Stimulated activated CD4-positive, alpha-beta T cell treated with anti-CD3 and anti-CD28 coated beads, Interleukin-2, amount 100 ng/mL, for 48 hours (primary cell): ENCODE data around the gene ESYT2.
"Not testable (repeated sequence)": the region's sequence is repeated elsewhere in the genome, so short reads cannot be mapped to it uniquely, and the experiment has no call there.

Experiments
- DNase-seq, 2 donors: peaks; one replicate each; pipeline ENCODE4 v3.0.0-alpha.2; 2020

The ESYT2 gene

DNA sequence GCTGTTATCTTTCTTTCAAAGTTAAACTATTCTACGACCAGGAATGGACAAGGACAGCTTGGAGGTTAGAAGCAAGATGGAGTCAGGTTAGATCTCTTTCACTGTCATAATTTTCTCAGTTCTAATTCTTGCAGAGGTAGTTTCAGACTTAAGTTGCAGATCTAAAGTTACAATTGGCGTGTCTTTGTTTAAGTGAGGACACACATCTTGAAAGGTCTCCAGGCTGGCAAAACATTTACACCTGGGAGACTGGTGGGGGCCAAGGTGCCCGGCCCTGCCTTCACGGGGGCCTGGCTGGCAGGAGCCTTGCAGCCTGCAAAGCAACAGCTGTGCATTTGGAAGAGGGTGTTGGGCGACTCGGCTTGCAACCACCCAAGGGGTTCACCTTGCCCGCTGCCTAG lies 25.4 kb upstream of the ESYT2 start:
- DNase-seq, result no peak

DNA sequence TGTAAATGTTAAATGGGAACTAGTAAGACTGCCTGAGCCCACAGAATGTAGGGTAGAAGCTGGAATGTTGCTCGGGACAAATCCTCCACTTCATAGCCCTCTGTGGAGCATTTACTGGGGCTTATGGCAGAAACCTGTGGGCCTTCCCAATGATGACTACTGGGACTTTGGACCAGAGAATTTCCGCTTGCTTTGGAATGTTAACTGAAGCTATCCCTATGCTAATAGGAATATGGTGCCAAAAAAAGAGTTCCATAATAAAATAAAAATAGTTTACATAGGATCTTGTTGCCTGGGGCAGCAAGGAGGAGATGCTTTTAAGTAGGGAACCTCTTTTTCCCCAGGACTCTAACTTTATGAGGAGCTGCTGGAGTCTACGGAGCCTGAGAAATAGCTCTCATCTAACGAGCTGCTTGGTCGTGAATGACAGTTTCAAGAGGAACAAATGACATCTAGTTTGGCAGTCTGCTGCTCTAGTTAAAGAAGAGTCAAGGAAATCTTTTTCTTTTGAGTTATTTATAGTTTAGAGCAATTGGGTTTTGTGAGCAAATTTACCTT lies 21.3 kb upstream of the ESYT2 start:
- no peak for DNase-seq

DNA sequence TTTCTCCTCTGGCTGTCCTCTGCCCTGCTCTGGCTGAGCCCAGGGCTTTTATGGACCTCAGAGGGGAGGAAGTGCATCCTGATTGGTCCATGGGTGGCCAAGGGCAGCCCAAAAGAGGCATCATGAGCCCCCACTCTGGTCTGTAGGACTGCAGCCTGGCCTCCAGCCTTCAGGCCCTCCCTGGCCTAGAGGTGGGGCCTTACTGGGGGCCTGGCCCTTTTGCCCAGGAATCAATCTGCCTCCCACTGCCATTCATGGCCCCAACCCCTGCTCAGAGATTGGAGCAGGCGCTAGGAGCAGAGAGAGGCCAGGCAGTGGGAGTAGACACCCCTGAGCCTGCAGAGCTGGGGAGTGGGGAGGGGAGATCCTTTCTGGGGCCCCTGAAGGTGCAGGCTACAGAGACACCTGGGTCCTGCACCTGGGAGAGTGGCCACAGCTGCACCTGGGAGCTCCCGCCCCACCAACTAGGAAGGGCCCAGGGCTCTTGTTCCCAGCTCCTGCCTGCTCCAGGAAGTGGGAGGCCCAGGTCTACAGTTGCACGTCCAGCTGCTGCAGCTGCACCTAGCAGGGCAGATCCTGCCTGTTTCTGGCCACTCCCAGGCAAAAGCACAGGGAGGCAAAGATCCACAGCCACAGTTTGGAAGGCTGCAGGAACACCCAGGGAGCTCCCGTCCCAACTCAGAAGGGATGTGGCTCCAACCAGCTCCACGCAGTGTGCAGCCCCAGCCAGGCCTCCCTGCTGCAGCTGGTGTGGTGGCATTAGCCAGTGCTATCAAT lies 20.6 kb upstream of the ESYT2 start:
- DNase-seq, result no peak

DNA sequence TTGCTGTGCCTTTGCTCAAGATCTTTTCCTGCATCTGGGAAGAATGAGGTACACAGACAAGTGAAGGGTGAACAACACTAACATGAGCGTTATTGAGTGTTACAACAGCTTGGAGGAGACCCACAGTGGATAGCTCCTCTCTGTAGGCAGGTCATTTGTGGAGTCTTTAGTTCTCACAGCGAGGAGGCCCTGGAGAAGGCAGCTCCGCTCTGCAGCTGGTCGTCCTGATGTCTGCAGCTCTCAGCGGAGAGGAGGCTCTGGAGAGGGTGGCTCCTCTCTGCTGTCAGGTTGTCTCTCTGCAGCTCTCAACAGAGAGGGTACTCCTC lies 20.1 kb upstream of the ESYT2 start:
- DNase-seq, result no peak

DNA sequence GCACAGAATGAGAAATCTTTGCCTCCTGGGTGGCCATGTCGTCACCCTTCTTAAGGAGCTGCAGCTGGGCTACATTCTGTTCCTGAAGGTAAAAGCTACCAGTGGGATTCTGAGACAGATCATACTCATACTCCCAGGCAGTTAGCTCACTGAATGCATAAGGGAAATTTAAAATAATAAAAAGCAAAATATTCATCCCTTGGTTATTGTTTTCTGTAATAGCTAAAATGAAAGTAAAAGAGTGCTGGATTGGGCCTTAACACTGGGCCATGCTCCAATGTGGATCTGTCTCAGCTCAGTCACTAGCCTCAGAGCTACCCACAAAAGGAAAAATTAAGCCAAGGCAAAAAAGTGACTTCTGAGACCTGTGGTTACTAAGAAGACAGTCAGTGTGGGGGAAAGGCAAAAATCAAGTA lies 18.1 kb upstream of the ESYT2 start:
- DNase-seq, result no peak

DNA sequence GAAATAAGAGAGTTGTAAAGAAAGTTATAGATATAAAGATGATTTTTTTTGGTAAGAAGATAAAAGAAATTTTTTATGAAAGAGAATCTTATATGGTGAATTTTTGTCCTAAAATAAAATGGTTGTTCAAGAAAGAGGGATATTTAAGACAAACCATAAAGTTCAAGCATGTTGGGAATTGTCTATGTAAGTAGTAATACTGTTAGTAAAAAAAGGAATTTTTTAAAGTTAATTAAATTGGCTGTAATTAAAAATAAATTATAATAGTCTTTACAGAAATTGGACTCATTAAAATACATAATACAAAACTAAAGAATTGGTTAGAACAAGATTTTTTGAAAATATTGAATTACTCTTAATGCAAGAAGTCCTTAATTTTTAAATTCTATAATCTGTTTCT lies 17.0 kb upstream of the ESYT2 start:
- no peak for DNase-seq

DNA sequence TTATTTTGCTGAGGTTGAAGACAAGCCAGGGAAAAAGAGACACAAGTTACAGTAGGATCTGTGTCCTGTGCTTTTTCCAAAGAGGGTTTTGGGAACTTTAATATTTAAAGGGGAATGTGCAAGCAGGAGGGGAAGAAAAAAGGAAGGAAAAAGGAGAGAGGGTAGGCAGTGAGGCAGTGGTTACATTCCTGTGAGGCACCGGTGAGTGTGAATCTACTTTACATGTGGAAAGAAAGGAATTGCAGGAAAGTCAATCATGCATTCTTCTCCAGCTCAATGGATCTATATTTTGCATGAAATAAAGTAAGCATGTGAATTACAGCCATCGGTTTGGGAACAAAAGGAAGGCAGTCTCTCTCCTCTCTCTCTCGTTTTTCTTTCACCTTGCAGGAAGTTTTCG lies 14.5 kb upstream of the ESYT2 start:
- DNase-seq, result no peak

DNA sequence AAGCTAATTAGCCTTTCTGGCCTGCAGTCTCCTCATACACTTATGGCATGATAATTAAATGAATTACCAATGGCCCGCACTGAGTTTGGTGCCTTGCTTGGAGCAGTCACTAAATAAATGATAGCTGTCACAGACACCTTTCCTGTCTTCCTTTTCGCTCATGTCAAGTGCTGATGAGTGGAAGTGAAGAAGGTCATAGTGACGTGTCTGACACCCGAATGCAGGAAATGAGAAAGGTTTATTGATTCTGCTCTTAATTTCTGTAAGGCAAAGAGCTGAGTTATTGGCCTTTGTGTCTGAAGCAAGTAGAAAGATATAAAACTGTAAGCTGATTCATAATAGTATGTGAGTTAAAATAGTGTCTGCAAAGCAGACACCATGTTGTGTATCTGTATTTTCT lies 13.2 kb upstream of the ESYT2 start:
- DNase-seq, result no peak

DNA sequence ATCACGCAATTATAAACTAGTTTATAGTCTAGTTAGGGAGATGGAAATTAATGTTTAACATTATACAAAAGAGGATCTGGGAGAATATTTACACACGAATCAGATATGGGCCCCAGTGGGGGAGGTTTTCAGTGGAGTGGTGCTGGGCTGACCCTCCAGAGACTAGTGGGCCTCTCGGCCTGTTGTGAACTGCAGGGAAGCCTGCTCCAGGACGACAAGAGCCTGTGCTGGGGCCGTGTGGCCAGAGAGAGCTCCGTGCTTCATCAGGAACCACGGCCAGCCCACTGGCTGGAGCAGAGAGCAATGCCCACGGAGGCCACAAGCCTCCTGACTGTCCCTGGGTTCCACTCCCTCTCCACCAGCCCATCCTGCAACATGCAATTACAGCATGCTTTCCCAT lies 11.3 kb upstream of the ESYT2 start:
- DNase-seq, result no peak

DNA sequence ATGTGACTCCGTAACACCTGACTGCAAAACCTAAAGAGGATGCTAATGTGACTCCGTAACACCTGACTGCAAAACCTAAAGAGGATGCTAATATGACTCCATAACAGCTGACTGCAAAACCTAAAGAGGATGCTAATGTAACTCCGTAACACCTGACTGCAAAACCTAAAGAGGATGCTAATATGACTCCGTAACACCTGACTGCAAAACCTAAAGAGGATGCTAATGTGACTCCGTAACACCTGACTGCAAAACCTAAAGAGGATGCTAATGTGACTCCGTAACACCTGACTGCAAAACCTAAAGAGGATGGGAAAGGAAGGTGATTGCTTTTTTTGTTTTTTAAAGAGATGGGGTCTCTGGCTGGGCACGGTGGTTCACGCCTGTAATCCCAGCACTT lies 9.9 kb upstream of the ESYT2 start:
- DNase-seq, result not testable (repeated sequence)

DNA sequence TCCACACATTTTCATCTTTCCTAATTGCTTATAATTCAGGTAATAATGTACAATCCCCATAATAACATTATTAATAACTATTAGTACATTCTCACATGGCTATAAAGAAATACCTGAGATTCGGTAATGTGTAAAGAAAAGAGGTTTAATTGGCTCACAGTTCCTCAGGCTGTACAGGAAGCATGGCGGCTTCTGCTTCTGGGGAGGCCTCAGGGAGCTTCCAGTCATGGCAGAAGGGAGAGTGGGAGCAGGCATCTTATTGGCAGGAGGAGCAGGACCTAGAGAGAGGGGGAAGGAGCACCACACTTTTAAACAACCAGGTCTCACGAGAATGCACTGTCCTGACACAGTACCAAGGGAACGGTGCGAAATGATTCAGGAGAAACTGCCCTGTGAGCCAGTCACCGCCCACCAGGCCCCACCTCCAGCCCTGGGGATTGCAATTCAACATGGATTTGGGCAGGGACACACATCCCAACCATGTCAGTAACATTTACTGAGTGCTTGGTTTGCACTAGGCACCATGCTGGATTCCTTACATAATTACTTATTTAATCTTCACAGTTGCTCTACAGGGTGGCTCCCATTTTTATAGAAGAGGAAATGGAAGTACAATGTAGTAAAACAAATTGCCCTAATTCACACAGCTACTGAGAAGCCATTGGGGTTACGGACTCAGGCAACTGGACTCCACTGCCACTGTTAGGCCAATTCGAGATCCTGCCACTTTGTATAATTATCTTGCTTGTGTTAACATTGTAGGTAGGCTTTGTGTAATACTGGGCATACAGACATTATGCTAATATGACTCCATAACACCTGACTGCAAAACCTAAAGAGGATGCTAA lies 8.7 kb upstream of the ESYT2 start:
- no peak for DNase-seq

DNA sequence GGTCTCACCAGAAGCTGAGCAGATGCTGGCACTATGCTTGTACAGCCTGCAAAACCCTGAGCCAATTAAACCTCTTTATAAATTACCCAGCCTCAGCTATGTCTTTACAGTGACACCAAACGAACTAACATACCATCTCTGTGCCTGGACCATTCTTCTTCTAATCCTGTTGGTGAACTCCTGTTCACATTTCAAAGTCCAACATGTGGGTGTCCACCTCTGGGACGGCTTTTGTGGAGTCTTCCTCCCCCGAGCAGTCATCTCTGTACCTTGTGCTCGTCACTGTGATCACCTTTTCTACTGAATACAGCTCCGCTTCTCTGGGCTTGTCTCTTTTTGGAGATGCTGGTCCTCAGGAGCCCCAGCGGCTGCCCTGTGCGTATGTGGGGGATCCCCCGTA lies 7.4 kb upstream of the ESYT2 start:
- no peak for DNase-seq

DNA sequence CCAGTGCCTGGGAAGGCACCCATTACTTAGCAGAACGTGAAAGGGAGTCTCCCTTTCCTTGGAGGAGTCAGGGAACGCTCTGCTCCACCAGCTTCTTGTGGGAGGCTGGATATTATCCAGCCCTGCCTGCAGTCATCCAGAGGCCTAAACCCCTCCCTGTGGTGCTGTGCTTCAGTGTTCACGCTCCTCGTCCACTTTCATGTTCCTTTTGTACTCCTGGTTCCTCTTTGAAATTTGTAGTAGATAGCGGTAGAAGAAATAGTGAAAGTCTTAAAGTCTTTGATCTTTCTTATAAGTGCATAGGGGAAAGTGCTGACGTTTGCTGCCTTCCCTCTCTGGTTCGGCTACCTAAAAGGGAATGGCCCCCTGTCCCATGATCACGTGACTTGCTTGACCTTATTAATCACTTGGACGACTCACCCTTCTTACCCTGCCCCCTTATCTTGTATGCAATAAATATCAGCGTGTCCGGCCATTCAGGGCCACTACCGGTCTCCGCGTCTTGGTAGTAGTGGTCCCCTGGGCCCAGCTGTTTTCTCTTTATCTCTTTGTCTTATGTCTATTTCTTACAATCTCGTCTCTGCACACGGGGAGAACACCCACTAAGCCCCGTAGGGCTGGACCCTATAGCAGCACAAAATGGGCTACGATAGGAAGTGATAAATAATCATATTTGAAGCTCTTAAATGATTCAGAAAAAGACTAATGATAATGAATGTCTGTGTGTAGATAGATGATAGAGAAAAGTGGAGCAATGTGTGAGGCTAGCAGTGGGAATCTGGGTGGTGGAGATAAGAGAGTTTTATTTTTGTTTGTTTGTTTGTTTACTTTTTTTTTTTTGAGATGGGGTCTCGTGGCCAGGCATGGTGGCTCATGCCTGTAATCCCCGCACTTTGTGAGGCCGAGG lies 5.8 kb upstream of the ESYT2 start:
- no peak for DNase-seq

DNA sequence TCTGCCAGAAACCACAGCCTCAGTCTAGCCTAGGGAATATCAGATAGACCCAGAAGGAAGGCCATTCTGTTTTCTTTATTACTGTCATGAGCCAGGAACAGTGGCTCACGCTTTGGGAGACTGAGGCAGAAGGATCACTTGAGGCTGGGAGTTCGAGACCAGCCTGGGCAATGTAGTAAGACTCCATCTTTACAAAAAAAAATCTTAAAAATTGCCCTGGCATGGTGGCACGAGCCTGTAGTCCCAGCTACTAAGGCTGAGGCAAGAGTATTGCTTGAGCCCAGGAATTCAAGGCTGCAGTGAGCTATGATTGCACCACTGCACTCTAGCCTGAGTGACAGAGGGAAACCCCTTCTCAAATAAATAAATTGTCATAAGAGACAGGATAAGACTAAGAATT lies 3.7 kb upstream of the ESYT2 start:
- no peak for DNase-seq

DNA sequence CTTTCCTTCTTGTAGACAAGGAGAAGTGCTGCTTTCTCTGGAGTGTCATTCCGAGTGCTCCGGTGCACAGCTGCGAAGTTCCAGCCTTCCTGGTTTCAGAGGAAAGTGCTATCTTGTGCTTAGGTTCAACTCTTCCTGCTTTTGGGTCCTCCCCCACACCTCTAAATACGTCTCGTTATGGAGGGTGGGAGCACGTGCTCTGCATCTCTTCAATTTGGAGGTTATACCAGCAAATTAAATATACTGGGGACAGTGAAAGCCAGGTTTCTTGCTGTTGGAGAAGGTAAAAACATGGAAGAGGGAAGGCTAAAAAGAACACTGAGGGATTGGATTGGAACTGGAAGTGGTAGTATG lies 2.4 kb upstream of the ESYT2 start:
- no peak for DNase-seq

DNA sequence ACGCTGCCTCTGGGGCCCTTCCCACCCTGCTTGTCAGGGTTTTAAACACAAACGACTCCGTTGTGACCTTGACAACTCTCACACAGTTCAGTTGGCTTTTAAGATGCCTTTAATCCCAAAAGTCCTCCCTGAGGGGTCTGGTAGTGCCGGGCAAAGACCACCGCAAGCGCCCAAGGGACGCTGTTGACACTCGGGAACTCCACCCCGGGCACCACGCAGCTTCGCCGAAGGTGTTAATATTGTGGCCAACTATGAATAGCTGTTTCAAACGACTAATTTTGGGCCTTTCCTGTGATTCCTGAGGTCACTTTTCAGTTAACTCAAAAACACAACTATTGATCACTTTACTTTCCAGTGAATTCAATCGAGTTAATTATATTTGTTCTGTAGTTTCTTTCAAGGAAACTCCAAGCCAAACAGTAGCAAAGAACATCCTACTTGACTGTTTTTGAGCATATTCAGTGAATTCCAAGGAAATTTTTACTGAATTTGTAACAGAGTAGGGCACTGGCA lies 958 bp upstream of the ESYT2 start:
- no peak for DNase-seq

DNA sequence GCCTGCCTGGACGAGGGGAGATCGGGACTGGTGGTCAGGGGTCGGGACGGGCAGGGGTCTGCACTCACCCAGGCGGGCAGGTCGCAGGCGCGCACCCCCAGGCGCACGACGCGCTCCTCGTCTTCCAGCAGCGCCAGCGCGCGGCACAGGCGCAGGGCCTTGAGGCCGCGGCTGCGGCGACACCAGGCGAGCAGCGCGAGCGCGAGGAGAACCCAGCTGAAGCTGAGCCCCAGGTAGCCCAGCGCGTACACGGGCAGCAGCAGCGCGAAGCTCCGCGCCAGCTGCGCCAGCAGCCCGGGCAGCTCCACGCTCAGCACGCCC lies 328 bp downstream of the ESYT2 start:
- peak; percentile 52 to 54 for DNase-seq

DNA sequence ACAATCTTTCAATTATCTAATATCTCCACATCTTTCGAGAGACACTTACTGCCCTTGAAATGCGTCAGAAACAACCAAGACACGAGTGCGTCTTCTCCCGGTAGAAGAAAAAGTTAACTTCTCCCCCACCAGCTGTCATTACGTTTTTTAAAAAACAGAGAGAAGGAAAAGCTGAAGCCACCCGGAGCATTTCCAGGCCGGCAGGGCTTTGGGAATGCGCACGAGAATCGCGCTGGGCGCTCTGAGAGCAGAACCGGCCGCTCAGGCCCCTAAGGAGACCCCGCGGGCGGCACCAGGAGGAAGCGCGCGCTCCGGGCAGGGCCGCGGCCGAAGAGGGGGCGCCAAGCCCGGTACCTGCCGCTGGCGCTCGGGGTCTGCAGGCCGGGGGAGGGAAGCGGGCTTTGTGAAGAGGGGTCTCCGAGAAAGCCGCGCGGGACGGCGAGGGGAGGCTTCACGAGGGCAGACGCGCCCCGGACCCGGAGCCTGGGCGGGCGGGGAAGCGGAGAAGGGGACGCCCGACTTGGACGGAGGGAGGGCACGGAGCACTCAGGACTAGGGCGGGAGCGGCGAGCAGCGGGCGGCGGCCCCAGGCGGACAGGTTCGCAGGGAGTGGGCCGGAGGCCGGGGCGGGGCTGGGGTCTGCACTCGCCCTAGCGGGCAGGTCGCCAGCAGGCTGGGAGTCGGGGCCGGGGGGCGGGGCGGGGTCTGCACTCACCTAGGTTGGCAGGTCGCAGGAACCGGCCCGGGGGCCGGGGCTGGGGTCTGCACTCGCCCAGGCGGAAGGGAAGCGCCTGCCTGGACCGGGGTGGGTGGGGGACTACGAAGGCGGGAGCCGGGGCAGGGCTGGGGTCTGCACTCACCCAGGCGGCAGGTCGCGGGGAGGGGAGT lies 932 bp downstream of the ESYT2 start:
- no peak for DNase-seq

DNA sequence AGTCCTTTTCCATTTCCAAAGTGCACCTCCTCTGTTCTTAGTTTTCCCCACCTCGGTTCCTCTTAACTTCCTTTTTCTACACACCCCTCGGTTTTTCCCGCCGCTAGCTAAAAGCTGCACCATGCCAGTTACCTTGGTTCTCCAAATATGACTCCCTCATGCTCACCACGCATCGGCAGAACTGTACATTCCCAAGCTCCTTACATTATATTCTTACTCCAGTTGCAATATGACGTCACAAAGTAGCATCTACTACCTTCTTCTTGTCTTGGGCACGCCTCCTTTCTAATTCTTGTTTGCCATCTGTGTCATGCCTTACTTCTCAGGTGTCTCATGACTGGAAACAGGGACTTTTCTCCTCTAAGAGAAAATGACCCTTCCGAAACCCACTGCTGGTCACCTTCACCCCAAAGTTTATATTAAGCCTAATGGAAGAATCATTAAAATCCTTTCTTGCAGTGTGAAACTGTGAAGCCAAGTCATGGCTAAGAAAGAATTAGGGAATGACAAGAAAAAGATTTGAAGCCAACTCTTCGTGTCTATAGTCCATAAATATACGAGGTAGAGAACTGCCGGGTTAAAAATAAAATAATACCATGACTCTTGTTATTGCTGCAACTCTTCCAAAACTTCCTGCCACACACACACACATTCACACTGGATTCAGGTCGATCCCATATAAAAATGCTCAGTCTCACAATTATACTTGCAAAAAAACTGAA lies 1.7 kb downstream of the ESYT2 start:
- no peak for DNase-seq

DNA sequence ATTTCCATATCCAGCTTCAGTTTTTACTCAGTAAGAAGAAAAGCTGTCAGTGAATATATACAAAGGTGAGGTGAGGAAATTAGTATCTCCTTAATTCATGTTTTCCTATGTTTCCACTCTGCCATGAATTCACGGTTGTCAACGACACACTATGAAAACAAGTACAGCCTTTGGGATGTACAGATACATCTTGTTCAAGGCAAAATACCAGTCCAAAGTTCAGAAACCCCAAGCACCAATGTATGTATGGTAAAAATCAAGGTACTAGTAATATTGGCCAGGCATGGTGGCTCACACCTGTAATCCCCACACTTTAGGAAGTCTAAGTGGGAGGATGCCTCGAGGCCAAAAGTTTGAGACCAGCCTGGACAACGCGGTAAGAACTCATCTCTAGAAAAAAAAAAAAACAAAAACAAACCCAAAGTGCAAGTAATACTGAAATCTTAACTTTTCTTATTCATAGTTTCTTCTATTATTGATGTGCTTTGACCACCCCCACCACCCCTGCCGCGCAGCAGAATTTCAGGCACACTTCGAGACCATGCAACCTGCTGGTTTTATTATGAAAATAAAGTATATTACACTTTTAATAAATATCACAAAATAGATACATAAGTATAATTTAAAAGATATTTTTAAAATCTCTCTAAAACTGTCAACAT lies 3.5 kb downstream of the ESYT2 start:
- DNase-seq, result no peak

DNA sequence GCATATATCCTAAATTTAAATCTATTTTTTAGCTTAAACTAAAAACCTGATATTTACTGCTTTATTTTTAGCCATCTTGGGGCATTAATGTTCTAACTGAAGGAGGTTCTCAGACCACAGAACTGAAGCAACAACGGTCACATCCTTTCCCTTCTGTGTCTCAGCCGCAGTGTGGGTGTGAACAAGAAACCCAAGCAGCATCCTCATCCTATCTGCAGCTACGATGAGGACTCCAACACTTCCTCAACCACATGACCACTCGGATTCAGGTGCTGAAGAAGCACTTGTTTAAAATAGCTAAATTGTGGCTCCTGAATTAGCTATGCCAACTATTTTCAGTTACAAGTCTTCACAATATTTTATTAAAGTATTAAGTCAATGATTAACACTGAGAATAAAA lies 5.3 kb downstream of the ESYT2 start:
- DNase-seq, result peak in 1 of 2 donors; percentile 34
